Neural progenitor cell (in vitro differentiated cells): ENCODE measurements around the gene MED16. TPM values are rescaled to one million over a fixed set of nuclear protein-coding genes. Genes with fewer than 3 reads are reported as not detected.

Experiments used
- DNase-seq: peaks from one replicate; pipeline ENCODE4 v3.0.0-alpha.2; 2016; ENCODE audit warnings: low spot score
- H2AFZ ChIP-seq: fragments of 200-600 bp; sonication (generic); replicated peaks from 2 replicates; pipeline ENCODE4 v1.6.1; 2016; ENCODE audit warnings: antibody characterized with exemption
- H3F3A ChIP-seq: fragments of 200-600 bp; sonication (generic); 2 replicates; pipeline ENCODE4 v1.6.1; 2016; ENCODE audit warnings: antibody characterized with exemption, low read depth
- H3K27ac ChIP-seq: fragments of 200-600 bp; sonication (generic); 2 replicates; pipeline ENCODE4 v1.5.1; 2016; ENCODE audit warnings: mild to moderate bottlenecking
- H3K27me3 ChIP-seq: fragments of 200-600 bp; sonication (generic); 2 replicates; pipeline ENCODE4 v1.6.1; 2016; ENCODE audit warnings: mild to moderate bottlenecking, moderate library complexity
- H3K36me3 ChIP-seq: fragments of 200-600 bp; sonication (generic); 2 replicates; pipeline ENCODE4 v1.5.1; 2016
- H3K4me1 ChIP-seq: fragments of 200-600 bp; sonication (generic); 2 replicates; pipeline ENCODE4 v1.6.1; 2016; ENCODE audit warnings: mixed run types
- H3K4me2 ChIP-seq: fragments of 200-600 bp; sonication (generic); 2 replicates; pipeline ENCODE4 v1.6.1; 2016
- H3K4me3 ChIP-seq: fragments of 200-600 bp; sonication (generic); 2 replicates; pipeline ENCODE4 v1.5.1; 2016
- H3K79me2 ChIP-seq: fragments of 200-600 bp; sonication (generic); 2 replicates; pipeline ENCODE4 v1.6.1; 2016; ENCODE audit warnings: low read depth
- H3K9ac ChIP-seq: fragments of 200-600 bp; sonication (generic); 2 replicates; pipeline ENCODE4 v1.6.1; 2016
- H3K9me3 ChIP-seq: fragments of 200-600 bp; sonication (generic); 2 replicates; pipeline ENCODE4 v1.5.1; 2016; ENCODE audit warnings: low read depth
- H4K20me1 ChIP-seq: fragments of 200-600 bp; sonication (generic); 2 replicates; pipeline ENCODE4 v1.6.1; 2016; ENCODE audit warnings: low read depth
- H3K27ac Mint-ChIP-seq: 3 replicates; pipeline ENCODE4 v1.8.0; 2021; ENCODE audit warnings: mixed read lengths
- H3K27me3 Mint-ChIP-seq: 2 replicates; pipeline ENCODE4 v1.8.0; 2022; ENCODE audit warnings: low read depth, mild to moderate bottlenecking, inconsistent platforms, moderate library complexity, mixed read lengths; ENCODE audit not compliant: insufficient read depth
- H3K36me3 Mint-ChIP-seq: 3 replicates; pipeline ENCODE4 v1.8.0; 2021; ENCODE audit warnings: mixed read lengths
- H3K4me1 Mint-ChIP-seq: 3 replicates; pipeline ENCODE4 v1.8.0; 2021; ENCODE audit warnings: mixed read lengths
- H3K4me3 Mint-ChIP-seq: 3 replicates; pipeline ENCODE4 v1.8.0; 2021; ENCODE audit warnings: mild to moderate bottlenecking, moderate library complexity, mixed read lengths
- H3K9me3 Mint-ChIP-seq: 3 replicates; pipeline ENCODE4 v1.8.0; 2020; ENCODE audit warnings: mixed read lengths
- CTCF ChIP-seq: fragments of 200-600 bp; sonication (generic); IDR thresholded peaks from 2 replicates; pipeline ENCODE4 v1.5.1; 2017; ENCODE audit warnings: antibody characterized with exemption, mild to moderate bottlenecking
- EZH2 ChIP-seq: fragments of 200-600 bp; sonication (generic); IDR thresholded peaks from 2 replicates; pipeline ENCODE4 v1.6.1; 2017; ENCODE audit warnings: antibody characterized with exemption, mild to moderate bottlenecking, moderate library complexity
- EZH2phosphoT487 ChIP-seq: fragments of 200-600 bp; sonication (generic); IDR thresholded peaks from 2 replicates; pipeline ENCODE4 v1.6.1; 2017; ENCODE audit warnings: antibody characterized with exemption
- total RNA-seq: library from RNA; depleted of rRNA; stranded (reverse); fragments of >200 nt; gene quantifications from 2 replicates; pipeline ENCODE4 v1.2.3, GENCODE V29; 2015; ENCODE audit warnings: low replicate concordance

Gene MED16
- total RNA-seq, 1 donor from 2014 or later, result 14.4 TPM

- peaks cover 22% of the 10 kb centered on the region for H3F3A ChIP-seq
- H3K4me3 Mint-ChIP-seq, result peak within 1 kb of the TSS; percentile 59
- TF ChIP-seq EZH2phosphoT487 (no peak), EZH2 (no peak), CTCF (no peak)
- no peaks in the 10 kb centered on the region for H3K4me1 ChIP-seq
- no peak within 1 kb of the TSS for H3K27ac ChIP-seq
- H3K36me3 Mint-ChIP-seq, result no peaks in the 10 kb centered on the region
- H4K20me1 ChIP-seq, result peaks cover 5% of the 10 kb centered on the region
- peak within 1 kb of the TSS; percentile 42 for H3K4me3 ChIP-seq
- no peaks in the 10 kb centered on the region for H3K9me3 Mint-ChIP-seq
- peaks cover 4% of the 10 kb centered on the region for H3K4me1 Mint-ChIP-seq
- DNase-seq, result no peak
- H3K79me2 ChIP-seq, result no peaks in the 10 kb centered on the region
- no peak within 1 kb of the TSS for H3K27ac Mint-ChIP-seq
- peaks cover 35% of the 10 kb centered on the region for H3K27me3 Mint-ChIP-seq
- H3K27me3 ChIP-seq, result peaks cover 61% of the 10 kb centered on the region
- no peak within 1 kb of the TSS for H3K9ac ChIP-seq
- no peaks in the 10 kb centered on the region for H3K36me3 ChIP-seq
- peak within 1 kb of the TSS; percentile 75 for H3K4me2 ChIP-seq
- H2AFZ ChIP-seq, result no peak within 1 kb of the TSS
- no peaks in the 10 kb centered on the region for H3K9me3 ChIP-seq
Measured at GRCh38 chr19:858868-859843, 33.8 kb downstream of the MED16 start, which contains the start of gene CFD. CFD (plus strand) TSS chr19:859664; CDS start chr19:859690, 26 bp downstream.

DNA sequence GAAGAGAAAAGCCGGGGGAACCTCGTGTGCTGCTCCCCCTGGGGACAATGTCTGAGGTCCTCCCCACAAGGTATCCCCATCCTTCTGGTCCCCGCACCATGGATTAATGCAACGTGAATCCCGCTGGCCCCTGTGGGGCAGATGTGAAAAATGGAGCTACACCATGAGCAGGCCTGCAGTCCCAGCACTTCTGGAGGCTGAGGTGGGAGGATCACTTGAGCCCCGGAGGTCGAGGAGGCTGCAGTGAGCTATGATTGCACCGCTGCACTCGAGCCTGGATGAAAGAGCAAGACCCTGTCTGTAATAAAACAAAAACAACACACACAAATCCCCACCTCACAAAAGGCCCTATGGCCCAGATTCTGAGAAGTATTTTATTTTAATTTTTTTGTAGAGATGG, 34.7 kb downstream of the MED16 start:
- Mint-ChIP-seq H3K9me3 (no peaks in the 10 kb centered on the region), H3K36me3 (no peaks in the 10 kb centered on the region), H3K4me1 (peaks cover 4% of the 10 kb centered on the region), H3K27ac (no peak overlapping the region), H3K4me3 (peak overlapping the region; percentile 59), H3K27me3 (peaks cover 30% of the 10 kb centered on the region)
- Histone ChIP-seq H3K9me3 (no peaks in the 10 kb centered on the region), H3K27me3 (peaks cover 58% of the 10 kb centered on the region), H3K27ac (no peak overlapping the region), H3K4me3 (no peak overlapping the region), H3K36me3 (no peaks in the 10 kb centered on the region), H3K4me2 (no peak overlapping the region), H3K79me2 (no peaks in the 10 kb centered on the region), H2AFZ (no peak overlapping the region), H3F3A (peaks cover 14% of the 10 kb centered on the region), H4K20me1 (peaks cover 3% of the 10 kb centered on the region), H3K9ac (no peak overlapping the region), H3K4me1 (no peaks in the 10 kb centered on the region)
- no peak for DNase-seq
- no peak for TF ChIP-seq EZH2phosphoT487

- Histone ChIP-seq H3K27me3 (peaks cover 31% of the 10 kb centered on the region), H3K9me3 (no peaks in the 10 kb centered on the region), H3K4me3 (no peak overlapping the region), H3F3A (peaks cover 6% of the 10 kb centered on the region), H2AFZ (no peak overlapping the region), H3K79me2 (no peaks in the 10 kb centered on the region), H3K4me1 (no peaks in the 10 kb centered on the region), H3K4me2 (no peak overlapping the region), H3K27ac (no peak overlapping the region), H3K36me3 (no peaks in the 10 kb centered on the region), H3K9ac (no peak overlapping the region), H4K20me1 (no peaks in the 10 kb centered on the region)
- Mint-ChIP-seq H3K4me1 (no peaks in the 10 kb centered on the region), H3K36me3 (no peaks in the 10 kb centered on the region), H3K27ac (no peak overlapping the region), H3K4me3 (no peak overlapping the region), H3K9me3 (no peaks in the 10 kb centered on the region), H3K27me3 (peaks cover 21% of the 10 kb centered on the region)
- no peak for TF ChIP-seq EZH2
- no peak for DNase-seq
Measured at GRCh38 chr19:855566-856120, 37.3 kb downstream of the MED16 start.

DNA sequence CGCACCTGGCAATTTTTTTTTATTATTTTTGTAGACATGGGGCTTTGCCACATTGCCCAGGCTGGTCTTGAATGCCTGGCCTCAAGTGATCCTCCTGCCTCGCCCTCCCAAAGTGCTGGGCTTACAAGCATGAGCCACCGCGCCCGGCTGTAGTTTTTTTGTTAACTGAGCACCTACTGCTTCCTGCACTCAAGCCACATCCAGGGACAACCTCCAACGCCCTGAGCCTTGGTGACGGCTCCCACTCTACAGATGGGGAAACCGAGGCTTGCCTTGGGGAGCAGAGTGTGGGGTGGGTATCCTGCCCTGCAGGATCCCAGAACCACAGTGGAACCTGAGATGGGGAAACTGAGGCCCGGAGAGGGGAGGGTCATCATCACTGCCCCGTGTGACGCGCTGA, 37.8 kb downstream of the MED16 start:
- Histone ChIP-seq H3K4me3 (no peak overlapping the region), H3K79me2 (no peaks in the 10 kb centered on the region), H3K4me2 (no peak overlapping the region), H3K27me3 (peaks cover 26% of the 10 kb centered on the region), H3K9ac (no peak overlapping the region), H4K20me1 (no peaks in the 10 kb centered on the region), H3F3A (peaks cover 12% of the 10 kb centered on the region), H3K9me3 (no peaks in the 10 kb centered on the region), H3K27ac (no peak overlapping the region), H3K4me1 (no peaks in the 10 kb centered on the region), H3K36me3 (no peaks in the 10 kb centered on the region), H2AFZ (no peak overlapping the region)
- TF ChIP-seq CTCF (no peak), EZH2 (no peak), EZH2phosphoT487 (no peak)
- Mint-ChIP-seq H3K4me3 (no peak overlapping the region), H3K36me3 (no peaks in the 10 kb centered on the region), H3K27ac (no peak overlapping the region), H3K9me3 (no peaks in the 10 kb centered on the region), H3K27me3 (peaks cover 25% of the 10 kb centered on the region), H3K4me1 (no peaks in the 10 kb centered on the region)
- DNase-seq, result no peak
